HG03439 (cell line): Measurements from ENCODE around the gene PHF5A.
"Not testable (repeated sequence)": the region's sequence is repeated elsewhere in the genome, so short reads cannot be mapped to it uniquely, and the experiment has no call there.

ENCODE experiments used
- ATAC-seq: cut with Tn5 transposase; IDR thresholded peaks from one replicate; pipeline ENCODE4 v1.9.1; 2021; ENCODE audit warnings: mild to moderate bottlenecking, moderate library complexity; ENCODE audit not compliant: unreplicated experiment

The PHF5A gene

GRCh38 chr22:41448189-41448808 lies 20.2 kb downstream of the PHF5A start:
- peak; percentile 32 for ATAC-seq

DNA sequence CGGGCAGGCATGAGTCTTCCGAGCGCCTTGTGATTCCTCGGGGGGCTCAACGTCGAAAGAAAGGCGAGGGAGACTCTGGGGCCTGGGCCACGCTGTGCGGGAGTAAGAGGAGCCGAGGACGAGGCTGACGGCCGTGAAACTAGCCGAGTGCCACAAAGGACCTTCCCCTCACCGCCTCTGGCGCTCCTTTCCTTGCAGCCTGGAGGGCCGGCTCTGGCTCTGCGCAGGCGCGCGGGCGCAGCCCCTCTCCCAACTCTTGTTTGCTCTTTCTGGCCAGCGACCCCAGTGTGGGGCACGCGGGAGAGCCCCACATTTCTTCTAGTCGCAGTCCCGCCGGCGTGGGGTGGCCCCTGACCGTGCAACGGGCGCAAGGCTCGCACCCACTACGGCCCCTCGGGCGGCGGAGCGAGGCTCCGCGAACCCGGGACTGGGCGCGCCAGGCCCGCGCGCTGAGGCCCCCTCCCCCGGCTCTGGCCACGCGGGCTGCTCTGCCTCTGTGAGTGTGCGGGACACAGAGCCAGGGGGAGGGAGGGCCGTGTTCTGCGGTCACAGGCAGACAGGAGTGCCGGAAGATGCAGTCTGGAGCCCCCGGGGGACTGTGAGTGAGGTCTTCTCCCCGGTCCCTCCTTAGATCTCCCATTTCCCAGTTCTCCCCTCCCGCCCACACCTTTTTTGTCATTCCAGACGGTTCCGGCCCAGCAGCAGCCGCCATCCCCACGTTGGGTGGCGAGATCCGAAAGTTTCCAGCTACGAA lies 20.9 kb downstream of the PHF5A start:
- ATAC-seq: no peak

DNA sequence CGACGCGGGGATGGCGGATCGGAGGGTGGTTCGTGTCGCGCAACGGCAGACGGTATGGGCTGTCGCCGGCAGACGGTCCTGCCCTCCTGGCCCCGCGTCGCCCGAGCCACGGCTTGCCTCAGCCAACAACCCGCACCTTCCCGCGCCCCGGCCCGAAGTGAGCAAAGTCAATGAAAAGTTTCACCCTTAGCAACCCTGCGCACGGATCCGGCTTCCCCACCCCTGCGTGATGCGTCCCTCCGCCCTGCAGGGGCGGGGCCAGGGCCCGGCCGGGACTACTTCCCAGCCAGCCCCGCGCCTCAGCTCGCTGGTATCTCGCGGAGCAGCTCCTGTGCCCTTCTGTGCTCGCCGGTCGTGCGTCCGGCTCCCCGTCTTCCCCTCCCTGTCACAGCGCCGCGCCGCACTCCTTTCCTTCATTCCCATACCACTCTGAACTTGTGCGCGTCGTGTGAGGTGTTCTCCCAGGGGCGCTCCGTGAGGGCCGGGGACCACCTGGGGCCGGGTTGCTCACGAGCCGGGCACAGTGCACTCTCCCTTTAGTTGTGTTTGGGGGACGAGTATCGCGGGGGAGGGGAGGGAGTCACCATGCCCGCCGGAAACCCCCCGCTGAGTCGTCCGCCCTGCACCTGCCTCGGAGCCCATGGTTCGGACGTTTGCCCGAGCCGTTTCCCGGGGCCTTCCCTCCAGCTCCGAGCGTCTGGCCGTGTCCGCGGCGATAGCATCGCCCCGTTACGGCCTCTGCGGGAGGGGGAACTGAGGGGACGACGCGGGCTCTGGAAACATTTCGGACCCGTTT lies 21.7 kb downstream of the PHF5A start, which contains the start of gene TOB2:
Gene TOB2, minus strand, starts transcription at position 163 of the 796 bp plus-strand sequence. CDS start 9,456 bp downstream, outside the sequence.
- ATAC-seq: peak; percentile 40

DNA sequence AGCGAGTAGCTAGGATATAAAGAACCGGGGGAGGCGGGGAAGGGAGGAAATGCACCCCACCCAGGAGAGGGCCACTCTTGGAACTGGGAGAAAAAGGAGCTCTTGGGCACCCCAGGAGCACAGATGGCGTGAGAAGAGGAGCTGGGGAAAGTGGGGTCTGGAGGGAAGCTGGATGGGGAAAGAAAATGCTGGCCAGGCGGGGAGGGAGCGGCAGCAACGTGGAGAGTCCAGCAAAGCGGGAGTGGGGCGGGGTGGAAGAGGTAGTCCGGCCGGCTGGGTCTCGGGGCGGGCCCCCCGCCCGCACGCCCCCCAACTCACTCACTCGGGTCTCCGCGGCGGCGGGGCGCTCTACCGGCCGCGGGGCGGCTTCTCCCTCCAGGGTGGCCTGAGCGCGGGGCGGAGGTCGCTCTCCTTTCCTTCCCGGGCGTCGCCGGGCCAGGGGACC lies 22.4 kb downstream of the PHF5A start:
- ATAC-seq: no peak

DNA sequence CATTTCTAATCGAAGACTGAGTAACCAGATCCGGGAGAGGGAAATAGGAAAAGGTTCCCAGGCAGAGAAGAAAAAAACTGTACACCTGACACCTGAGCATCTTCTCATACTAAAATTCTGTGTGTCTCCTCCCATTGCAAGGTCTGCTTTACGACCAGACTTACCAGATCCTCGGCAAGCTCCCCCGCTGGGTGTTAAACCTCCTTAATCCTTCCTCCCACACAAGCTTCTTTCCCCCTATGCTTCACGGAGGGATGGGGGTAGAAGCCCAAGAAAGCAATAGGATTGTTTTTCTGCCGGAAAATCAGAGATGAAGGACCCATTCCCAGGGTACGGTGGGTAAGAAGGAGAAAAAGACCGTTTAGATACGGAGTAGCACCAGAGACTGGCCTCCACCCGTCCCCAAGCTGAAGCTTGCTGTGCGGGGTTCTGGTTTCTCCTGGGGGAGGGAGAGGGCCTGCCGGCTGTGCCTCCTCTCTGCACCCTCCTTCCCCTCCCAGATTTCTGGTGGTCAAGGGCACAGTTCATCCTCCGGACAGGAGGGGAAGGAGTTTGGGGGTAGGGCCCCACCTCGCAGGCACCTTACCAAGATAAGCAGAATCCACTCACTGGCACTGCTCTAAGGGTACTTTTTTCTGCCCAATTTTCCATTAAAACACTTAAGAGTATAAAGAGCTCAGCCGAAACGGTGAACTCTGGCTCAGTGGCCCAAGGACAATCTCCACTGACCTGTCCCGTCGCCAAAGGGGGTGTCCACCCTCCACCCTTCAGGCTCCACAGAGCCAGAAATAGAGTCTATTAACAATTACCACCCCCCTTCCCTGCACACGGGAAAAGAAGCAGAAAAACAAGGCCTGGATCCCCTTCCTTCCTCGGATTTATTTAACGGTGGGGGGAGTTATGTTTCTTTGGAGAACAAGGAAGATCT lies 23.1 kb downstream of the PHF5A start:
- ATAC-seq: no peak

GRCh38 chr22:41444360-41445128 lies 23.9 kb downstream of the PHF5A start:
- peak; percentile 52 for ATAC-seq

DNA sequence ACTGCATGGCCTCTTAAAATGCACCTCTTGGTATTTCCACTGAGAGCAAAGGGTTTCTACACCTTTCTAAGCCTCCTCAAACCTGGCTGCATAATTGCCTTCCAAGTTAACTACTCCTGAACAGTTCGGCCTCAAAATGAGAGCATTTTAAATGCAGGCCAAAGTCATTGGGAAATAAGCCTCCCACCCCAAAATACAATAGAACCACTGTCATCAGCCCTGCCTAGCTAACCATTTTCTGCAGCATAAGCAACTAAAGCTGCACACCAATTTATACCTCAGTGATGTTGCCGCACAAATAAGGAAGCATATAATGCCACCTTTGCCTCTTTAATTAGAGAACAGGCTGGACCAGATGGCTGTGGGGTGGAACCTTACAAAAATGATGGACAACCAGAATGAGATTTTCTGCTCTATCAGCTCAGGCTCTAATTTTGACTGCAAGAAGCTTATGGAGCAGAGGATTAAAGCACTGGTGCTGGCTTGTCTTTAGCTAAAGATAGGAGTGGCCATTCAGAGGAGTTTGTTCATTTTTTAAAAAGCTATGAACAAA lies 26.2 kb downstream of the PHF5A start:
- no peak for ATAC-seq

DNA sequence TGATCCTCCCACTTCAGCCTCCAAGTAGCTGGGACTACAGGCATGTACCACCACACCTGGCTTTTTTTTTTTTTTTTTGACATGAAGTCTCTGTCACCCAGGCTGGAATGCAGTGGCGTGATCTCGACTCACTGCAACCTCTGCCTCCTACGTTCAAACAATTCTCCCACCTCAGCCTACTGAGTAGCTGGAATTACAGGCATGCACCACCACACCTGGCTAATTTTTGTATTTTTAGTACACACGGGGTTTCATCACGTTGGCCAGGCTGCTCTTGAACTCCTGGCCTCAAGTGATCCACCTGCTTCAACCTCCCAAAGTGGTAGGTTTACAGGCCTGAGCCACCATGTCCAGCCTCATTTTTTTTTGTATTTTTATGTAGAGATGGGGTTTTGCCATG lies 28.0 kb downstream of the PHF5A start:
- ATAC-seq: not testable (repeated sequence)

GRCh38 chr22:41437198-41437597 lies 31.3 kb downstream of the PHF5A start:
- ATAC-seq: no peak

DNA sequence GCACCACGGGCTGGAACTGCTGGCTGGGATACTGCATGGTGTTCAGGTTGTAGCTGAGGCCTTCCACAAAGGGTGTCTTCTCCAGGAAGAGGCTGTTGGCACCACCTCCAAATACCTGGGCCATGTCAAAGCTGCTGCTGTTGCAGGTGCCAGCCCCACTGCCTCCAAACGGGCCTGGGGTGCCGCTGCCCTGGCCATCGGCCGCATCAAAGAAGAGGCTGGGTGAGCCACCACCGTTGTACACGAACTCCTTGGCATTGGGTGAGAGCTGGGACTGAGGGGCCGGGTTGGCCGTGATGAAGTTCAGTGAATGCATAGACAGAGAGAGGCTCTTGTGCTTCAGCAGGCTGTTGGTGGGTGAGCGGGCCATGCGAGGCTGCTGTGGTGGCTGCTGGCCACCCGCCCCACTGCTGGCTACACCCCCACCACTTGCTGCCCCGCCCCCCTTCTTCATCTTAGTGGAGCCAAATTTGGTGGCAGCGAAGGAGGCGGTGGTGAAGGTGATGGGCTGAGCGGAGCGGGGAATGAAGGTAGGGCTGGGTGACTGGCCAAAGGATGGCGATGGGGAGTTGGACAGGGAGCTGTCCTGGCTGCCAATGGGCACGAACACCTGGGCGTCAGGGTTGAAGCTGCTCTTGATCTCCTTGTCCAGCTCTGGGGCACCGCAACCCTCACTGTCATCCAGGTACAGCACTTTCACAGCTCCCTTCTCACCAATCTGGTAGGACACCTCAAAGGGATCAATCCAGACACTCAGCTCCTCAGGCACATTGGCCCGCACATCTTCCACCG lies 32.0 kb downstream of the PHF5A start:
- no peak for ATAC-seq

- ATAC-seq: no peak
These were observed 32.9 kb downstream of the PHF5A start for GRCh38 chr22:41435560-41435959.

DNA sequence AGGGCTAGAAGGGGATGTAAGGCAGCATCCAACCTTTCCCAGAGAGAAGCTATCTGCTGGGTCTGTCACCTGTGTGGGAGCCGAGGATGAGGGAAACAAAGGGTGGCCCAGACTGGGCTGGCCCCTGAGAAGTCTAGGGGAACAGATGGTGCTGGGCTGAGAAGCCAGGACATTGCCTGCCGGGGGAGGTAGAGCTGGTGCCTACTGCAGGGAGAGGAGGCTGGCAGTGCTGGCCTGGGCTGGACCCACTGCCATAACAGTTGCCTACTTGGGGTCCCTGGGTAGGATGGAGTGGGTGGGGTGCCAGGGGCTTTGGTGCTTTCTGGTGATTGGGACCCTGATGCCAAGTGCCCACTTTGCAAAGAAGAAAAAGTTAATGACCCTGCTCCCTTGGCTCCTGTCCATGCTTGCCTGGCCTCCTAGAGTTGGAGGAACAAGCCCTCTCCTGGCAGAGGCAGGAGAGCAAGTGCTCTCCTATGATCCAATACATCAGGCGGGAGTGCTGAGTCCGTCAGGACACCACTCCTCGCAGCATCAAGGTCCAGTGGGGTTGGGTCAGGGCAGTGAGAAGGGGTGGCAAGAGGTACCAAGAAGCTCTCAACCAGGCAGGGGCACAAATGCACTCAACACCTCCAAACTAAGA lies 34.0 kb downstream of the PHF5A start:
- not testable (repeated sequence) for ATAC-seq

DNA sequence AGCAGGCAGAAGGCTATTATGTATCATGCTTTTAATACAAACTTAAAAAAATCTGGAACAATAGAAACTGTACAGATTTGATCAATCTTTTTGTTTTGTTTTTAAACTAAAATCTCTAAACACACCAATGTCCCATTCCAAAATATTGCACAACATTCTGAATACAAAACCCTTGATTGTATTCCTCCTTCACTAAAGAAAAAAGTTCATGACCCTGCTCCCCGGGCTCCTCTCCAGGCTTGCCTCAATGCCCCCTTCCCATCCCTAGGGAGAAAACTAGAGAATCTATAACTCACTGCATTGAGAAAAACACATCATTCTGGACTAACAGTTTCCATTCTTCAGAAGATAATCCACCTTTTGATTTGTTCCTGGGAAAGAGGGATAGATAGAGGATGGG lies 35.0 kb downstream of the PHF5A start:
- not testable (repeated sequence) for ATAC-seq

- ATAC-seq: no peak
These were observed 36.8 kb downstream of the PHF5A start for GRCh38 chr22:41431656-41432055.

DNA sequence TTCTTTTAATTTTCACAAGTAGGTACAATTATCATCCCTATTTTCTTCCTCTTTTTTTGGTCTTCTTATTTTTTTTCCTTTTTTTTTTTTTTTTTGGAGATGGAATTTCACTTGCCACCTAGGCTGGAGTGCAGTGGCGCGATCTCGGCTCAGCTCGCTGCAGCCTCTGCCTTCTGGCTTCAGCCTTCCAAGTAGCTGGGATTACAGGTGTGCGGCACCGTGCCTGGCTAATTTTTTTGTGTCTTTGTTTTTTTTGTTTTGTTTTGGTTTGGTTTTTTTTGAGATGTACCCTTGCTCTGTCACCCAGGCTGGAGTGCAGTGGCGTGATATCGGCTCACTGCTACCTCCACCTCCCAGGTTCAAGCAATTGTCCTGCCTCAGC lies 38.5 kb downstream of the PHF5A start:
- ATAC-seq: no peak

DNA sequence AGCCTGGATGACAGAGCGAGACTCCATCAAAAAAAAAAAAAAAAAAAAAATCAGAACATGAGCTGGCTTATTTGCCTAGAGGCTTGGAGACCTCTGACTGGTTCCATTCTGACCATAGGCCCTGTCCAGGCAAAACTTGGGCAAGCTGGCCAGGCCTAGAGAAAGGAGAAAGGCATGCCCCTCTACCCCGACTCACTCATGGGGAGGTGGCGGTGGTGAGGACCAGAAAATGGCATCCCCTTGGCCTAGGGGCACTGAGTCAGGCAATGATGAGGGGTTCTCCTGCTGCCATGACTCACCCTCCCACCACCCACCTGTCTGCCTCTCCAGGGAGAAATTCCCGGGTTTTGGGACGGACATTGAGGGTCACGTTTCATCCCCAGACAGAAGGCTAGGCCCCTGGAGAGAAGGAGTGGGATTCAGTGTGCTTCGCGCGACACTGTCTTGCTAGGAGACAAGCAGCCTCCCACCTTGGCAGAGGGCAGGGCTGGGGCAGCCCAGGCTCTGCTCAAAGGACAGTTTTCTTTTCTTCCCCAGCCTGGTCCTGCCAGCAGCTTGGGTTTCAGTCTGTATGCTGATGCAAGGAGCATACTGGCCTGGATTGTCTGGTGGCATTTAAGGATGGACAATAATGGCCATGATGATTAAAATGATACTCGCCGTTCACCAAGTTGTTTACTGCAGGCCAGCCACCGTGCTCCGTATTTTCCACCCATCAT lies 39.1 kb downstream of the PHF5A start:
- ATAC-seq: no peak

GRCh38 chr22:41425660-41426365 lies 42.7 kb downstream of the PHF5A start:
- ATAC-seq: no peak
